Islet of Langerhans (tissue), 1 donor: ENCODE data around the gene RAB5IF.
"Not testable (repeated sequence)": the region's sequence is repeated elsewhere in the genome, so short reads cannot be mapped to it uniquely, and the experiment has no call there.

Source experiments
- FAIRE-seq: peaks from one replicate; lab custom pipeline; 2011; peaks lifted over from hg19 to GRCh38; lab: Jason Lieb, UNC

The RAB5IF gene

DNA sequence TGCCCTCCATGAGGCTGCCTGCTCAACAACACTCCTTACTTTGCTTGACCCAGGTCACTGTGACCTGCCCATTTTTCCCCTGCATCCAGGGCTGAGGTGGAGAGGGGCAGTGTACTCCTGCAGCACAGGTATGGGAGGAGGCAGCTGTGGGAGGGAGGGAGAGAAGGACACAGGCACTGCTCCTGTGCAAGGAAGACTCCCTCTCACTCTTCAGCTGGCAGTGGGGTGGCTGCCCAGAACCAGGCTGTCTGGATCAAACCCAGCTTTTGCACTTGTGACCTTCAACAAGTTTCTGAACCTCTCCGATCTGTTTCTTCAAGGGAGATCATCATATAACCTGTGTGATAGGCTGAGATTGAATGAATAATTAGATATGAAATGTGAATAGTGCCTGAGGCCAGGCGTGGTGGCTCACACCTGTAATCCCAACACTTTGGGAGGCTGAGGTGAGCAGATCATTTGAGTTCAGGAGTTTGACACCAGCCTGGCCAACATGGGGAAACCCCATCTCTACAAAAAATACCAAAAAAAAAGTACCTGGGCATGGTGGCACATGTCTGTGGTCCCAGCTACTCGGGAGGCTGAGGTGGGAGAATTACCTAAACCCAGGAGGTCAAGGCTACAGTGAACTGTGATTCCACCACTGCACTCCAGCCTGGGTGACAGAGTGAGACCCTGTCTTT, 18.1 kb upstream of the RAB5IF start:
- FAIRE-seq = no peak

DNA sequence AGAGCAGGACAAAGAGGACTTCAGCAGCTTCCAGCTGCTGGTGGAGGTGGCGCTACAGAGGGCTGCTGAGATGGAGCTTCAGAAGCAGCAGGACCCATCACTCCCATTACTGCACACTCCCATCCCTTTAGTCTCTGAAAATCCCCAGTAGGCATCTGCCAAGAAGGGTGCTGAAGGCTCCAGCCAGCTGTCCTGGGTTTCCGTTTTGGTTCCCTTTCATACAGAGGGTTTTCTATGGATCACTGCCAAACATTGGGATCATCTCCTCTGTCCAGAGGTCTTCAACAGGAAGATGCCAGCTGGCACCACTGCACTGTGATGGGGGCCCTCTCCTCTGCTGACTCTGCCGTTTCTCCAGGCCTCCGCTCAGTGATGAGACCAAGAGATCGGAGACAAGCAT, 14.3 kb upstream of the RAB5IF start:
- no peak for FAIRE-seq

DNA sequence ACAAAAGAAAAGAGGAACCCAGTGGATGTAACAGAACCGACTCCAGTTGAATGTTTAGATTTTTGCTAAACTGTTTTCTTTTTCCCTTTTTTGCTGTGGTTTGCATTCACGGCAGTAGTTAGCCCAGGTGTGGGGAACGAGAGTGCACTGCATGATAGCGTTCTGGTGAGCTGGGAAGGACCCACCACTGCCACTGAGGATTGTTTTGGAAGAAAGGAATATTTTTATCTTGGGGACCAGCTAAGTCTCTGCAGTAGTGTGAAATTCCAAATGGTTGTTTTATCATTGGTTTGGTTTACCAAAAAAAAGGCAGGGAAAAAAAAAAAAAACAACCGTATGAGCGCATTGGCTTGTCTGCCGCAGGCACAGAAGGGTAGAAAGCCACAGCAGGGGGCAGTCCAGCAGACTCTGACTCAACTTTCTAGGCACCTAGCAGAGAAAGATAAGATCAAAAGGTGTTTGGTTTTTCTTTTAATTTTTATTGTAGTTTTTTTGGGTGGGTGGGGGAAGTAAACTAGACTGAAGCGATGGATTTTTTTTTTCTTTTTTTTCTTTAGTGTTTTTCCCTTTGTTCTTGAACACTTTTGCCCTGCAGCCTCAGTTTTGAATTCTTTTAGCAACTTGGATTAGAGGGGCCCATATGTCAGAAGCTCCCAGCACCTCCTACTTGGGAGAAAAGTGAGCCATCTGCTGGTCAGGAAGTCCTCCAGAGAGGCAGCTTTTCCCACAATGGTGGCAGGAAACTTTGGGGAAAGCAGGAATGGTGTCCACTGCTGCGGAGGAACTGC, 13.5 kb upstream of the RAB5IF start:
- no peak for FAIRE-seq

DNA sequence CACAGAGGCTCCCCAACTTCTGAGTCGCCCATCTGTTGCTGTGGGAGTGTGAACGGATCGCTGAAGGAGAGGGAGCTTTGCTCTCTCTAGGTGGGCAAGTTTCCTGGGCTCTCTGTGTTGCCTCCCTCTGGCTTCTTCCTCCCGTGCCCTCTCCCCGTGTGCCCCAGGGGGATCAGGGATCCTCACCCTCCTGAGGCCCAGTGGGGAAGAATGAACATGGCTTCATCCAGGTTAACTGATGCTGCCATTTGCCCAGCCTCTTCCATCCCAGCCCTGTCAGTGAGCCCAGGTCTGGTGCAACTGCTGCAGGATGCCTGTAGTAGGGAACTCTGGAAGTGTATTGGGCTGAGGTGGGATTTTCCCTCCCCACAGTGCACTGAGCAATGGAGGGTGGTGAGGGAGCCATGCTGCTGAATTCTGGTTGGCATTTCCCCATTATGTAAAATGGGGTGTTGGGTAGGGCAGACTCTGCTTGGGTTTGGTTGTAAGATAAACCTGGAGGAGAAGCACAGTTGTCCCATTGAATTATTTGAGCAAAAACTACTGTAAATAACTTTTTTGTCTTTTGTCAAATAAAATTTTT, 12.1 kb upstream of the RAB5IF start:
- FAIRE-seq = no peak

DNA sequence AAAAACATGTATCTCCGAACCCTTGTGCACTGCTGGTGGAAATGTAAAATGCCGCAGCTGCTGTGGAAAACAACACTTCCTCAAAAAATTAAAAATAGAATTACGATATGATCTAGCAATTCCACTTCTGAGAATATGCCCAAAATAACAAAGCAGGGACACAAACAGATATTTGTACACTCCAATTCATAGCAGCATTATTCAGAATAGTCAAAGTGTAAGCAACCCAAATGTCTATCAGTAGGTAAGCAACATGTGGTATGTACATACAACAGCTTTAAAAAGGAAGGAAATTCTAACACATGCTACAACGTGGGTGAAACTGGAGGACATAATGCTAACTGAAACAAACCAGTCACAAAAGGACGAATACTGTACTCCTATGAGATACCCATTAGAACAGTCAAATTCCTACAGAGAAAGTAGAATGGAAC, 5.7 kb upstream of the RAB5IF start:
- no peak for FAIRE-seq

DNA sequence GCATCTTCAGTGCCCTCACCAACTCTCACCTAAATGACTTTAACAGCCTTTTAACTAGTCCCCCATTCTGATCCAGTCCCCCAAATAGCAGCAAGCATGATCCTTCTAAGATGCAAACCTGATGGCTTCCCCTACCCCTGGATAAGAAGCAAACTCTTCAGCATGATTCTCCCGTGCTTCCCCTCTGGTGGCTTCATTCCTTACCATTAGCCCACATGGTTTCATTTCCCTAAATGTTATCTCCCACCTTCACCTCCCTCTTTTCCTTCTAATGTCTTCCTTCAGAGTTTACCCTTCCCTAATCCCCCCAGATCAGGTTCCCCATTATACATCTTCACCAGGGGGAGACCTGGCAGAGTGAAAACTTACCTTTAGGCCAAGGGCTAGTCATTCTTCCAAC, 4.0 kb upstream of the RAB5IF start:
- no peak for FAIRE-seq

DNA sequence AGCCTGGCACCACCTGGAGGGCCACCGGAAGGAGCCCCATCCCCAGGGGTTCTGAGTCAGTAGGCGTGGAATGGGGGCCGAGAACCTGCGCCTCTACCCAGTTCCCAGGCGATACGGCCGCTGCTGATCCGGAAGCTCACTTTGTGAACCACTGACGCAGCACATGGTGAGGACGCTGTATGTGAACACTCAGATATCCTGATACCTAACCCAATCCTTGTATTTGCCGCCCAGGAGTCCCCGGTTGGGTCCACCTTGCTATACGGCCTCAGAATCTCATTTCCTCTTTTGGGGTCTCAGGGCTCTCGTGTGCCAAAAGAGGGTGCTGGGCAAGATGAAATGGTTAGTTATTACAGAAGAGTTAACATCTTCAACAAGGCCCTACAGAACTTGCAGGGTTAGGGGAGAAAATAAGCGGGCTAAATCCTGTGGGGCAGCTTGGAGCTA, 604 bp upstream of the RAB5IF start:
- FAIRE-seq = no peak

DNA sequence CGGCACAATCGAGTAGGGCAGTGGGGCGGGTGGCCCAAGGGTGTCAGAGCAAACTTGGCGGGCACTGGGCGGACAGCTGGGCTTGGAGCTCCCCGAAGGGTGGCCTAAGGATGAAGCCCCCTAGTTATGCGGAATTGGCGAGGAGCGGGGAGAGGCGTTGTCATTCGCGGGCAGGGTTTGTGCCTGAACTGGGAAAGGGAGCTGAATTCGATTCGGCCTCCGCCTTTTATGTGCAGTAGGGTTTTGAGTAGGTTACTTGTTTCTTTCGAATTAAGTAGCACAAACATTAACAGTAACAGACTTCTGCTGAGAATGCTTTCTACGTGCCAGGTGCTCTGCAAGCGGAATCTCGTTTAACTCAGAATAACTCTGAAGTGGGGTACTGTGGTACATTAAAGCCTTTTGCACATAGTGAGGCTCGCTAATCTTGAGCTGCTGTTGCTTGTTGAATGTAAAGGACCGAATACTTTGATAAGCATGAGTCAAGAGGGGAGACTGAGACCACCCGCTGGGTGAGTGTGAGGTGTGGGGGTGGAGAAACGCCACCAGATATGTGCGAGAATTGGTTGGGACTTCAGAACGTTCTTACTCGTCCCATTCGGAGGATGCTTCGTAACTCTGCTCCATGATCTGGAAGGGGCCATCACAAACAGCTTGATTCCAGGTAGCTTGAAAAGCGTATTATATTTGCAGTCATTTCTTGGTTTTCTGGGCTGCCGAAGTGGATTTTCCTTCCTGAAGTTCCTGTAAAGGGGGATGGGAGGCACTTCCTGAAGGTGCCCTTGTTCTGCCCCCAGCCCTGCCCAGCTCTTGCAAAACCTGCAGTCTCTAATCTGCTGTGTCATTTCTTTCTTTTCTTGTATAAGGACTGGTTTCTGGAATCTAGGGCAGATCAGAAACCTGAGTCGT, 833 bp downstream of the RAB5IF start:
- FAIRE-seq = no peak

DNA sequence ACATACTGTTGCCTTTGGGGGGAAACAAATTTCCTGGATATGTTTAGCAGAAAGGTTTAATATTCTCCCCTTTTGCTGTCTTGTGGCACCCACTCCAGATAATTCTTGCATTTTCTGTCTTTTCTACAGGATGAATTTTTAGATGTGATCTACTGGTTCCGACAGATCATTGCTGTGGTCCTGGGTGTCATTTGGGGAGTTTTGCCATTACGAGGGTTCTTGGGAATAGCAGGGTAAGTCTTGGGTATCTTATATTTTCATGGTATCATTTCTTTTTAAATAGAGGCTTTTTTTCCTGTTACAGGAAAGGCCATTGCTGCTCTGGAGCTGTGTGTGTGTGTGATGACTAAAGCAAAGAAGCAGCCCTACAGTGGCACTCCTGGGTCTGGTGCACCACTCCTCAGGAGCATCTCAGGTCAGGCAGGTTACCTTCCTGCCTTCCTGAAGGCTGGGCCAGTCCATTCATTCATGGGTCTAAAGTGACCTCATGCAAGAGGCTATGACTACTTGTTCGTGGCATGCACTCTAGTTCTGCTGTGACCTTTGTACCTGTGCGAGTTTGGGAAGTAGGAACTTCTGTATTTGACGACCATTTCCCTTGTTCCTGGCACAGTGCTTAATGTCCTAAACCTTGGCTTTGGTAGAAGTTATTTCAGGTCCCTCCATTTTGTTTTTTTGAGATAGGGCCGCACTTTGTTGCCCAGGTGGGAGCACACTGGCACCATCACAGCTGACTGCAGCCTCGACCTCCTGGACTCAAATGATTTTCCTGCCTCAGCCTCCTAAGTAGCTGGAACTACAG, 2.2 kb downstream of the RAB5IF start:
- no peak for FAIRE-seq

DNA sequence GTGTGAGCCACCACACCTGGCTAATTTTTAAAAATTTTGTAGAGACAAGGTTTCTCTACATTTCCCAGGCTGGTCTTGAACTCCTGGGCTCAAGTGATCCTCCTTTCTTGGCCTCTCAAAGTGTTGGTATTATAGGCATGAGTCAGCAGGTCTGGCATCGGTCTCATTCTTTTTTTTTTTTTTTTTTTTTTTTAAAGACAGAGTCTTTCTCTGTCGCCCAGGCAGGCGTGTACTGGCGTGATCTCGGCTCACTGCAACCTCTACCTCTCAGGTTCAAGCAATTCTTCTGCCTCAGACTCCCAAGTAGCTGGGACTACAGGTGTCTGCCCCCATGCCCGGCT, 2.8 kb downstream of the RAB5IF start:
- not testable (repeated sequence) for FAIRE-seq

DNA sequence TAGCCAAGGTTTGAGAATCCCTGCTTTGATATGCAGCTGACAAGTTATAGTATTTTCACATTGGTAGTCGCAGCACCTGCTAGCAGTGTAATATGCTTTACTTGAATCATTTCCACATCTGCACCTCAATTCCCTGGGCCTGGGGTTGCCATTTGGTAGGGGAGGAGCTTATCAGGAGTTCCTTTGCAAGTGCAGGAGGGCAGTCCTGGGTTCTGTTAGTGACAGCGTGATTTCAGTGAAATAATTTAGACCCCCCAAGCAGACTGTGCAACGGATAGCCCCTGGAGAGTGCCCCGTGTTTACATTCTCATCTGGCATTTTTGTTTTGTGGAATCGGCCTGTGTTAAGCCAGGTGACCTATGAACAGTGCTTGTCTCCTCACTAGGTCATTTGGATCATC, 6.0 kb downstream of the RAB5IF start:
- FAIRE-seq = no peak

DNA sequence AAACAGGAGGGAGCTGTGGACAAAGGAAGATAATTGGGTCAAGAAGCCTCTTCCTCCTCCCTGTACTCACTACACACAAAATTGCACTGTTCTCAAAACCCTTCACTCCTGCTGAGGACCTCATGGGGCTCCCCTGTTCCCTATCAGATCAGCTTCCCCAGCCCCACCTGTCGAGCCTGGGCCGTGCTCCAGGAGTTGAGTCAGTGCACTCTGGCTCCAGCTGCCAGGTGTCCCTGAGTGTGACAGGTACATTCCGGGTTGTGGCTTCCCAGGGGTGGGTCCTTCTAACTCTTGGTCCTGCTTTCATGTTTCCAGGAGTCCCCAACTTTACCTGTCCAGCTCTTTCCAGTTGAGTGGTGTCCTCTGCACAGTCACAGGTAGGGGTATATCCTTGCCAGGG, 8.4 kb downstream of the RAB5IF start:
- FAIRE-seq = no peak

DNA sequence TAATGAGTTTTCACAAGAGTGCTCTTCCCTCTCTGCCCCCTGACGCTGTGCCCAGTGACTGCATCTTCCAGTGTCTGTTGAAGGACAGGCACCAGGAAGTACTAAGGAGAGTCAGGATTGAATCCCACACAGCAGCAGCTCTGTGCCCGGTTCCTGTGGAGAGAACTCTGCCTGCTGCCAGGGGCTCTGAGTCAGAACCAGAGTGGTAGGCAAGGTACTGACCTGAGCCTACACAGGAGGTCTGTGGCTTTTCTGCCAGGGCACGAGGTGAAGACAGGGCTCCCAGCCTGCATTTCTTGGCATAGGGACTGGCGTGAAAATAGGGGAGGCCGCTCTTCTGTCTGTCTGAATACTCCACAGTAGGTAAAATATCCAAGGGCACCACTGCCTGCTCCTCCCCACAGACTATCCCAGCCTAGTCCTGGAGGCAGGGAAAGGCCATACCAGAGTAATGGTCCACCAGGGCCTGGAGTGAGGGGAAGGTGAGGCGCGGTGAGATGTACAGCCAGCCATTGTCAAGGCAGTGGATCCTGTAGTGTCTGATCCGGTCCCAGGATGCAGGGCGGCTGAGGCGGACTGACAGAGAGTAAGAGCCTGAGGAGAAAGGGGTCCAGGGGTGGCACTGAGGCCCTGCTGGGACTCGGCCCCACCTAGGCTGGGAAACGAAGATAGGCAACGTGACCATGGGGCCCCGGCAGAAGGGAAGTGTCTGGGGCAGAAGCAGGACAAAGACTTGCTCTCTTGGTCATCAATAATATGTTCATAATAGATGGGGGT, 9.4 kb downstream of the RAB5IF start:
- FAIRE-seq = no peak

DNA sequence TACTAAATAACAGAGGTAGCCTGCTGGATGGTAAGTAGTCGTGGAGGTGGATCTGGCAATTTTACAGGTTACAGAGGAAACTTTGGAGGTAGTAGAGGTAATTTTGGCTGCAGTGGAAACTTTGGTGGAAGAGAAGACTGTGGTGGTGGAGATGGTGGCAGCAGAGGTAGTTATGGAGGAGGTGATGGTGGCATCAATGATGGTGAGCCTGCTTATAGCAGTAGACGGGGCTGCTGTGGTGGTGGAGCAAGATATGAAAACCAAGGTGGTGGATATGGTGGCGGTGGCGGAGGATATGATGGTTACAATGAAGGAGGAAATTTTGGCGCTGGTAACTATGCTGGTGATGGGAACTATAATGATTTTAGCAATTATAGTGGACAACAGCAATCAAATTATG, 15.3 kb downstream of the RAB5IF start:
- FAIRE-seq = no peak

DNA sequence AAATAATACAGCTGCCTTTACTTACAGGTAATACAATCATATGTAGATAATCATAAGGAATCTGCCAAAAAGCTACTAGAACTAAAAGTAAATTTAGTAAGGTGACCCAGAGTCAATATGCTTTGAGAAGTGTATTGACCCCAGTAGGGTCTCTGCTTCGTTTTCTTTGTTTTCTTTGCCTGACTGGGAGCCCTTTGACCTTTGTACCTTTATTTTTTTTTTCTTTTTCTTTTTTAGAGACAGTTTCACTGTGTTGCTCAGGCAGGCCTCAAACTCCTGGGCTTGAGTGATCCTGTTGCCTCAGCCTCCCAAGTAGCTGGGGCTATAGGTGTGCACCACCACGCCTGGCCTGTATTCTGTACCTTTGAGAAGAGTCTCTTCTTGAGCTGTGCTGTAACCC, 17.9 kb downstream of the RAB5IF start:
- FAIRE-seq = no peak

DNA sequence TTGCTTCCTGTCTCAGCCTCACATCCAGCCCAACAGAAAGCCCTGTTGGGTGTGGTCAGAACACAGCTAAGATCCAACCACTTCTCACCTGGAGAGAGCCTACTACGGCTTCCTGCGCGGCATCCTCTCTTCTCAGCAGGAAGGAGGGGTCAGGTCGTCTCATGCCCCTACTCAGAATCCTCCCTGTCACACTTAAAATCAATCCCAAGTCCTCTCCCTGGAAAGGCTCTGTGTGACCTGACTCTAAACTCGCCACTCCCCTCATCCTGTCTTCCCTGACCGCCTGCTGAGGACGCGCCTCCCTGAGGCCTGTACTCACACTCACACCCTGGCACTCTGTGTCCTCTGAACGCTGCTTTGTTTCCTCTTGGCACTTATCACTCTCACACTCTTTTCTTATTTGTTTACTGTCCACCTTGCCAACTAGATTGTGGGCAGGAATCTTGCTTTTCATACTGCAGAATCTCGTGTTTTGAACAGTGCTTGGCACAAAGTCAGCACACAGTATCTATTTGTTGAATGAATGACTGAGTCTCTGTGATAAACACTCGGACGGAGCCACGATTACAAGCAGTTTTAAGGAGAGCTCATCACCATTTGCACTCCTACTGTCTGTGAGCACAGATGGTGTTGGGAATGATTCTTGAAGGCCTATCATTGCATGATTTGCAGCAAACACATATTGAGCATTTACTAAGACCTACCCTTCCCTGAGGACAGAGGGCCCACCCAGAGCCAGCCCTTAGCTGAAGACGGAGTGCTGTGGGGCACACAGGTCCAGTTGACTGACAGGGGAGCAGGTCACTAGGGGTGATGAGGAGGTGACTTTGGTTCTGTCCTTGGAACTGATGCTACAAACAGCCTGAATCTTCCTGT, 18.7 kb downstream of the RAB5IF start:
- no peak for FAIRE-seq

DNA sequence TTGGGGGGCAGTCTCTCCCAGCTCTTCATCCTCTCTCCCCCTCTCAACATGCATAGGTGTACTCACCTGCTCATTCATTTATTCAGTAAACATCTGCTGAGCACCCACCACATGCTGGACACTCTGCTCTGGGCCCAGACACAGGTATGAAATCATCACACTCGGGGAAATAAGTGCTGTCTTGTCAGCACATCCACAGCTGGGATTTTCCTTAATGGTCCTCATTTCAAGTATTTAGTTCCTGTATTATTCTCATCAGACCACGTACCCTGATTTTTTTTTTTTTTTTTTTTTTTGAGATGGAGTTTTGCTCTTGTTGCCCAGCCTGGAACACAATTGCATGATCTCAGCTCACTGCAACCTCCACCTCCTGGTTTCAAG, 19.4 kb downstream of the RAB5IF start:
- FAIRE-seq = no peak

DNA sequence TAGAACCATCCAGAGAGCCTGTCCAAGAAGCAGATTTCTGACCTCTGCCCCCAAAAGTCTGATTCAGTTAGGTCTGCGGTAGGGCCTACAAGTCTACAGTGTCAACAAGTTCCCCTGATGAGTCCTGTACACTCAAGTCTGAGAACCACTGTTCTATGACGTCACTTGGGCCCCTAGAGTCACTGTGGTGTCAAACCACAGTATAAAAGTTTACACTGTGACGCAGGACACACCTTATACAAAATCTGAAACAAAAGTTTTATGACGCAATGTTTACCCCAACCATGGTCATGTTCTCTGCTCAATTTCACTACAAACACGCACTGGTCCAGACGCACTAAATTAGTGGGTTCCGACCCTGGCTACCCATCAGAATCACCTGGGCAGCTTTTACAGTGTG, 22.5 kb downstream of the RAB5IF start:
- no peak for FAIRE-seq

DNA sequence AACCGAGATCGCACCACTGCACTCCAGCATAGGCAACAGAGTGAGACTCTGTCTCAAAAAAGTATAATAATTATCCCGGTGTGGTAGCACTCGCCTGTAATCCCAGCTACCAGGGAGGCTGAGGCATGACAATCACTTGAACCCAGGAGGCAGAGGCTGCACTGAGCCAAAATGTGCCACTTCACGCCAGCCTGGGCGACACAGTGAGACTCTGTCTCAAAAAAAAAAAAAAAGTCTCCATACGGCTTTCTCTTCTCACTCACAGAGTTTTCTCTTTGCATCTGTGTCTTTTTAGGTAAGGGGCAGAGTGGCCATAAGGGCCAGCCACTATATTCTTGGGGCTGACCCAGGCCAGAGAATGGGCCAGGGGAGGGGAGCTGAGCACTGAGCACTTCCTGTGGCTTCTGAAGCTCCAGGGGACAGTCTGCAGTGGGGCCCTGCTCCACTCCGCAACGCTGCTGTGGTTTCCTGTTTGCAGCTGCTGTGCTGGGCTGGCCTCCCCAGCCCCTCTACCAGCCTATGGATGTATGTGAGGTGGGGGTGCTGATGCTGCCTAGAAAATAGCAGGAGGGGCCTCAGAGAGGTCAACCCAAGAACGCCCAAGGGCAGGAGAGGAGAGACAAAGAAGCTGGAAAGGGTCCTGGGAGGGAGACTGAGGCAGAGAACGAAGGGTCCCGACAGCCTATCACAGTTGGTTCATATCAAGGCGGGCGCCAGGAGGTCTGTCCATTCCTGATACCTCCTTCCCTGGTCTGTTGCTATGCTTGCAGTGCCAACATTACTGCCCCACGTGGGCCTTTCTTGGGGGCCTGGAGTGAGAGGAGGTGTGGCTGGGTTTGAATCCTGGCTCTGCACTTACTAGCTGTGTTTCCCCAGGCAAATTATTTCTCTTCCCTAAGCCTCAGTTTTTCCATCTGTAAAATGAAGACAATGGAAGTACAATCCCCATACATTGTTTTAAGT, 24.4 kb downstream of the RAB5IF start:
- no peak for FAIRE-seq
